ENCODE measurements around the gene MESD.
"Not testable (repeated sequence)": the region's sequence is repeated elsewhere in the genome, so short reads cannot be mapped to it uniquely, and the experiment has no call there.

MESD gene

DNA sequence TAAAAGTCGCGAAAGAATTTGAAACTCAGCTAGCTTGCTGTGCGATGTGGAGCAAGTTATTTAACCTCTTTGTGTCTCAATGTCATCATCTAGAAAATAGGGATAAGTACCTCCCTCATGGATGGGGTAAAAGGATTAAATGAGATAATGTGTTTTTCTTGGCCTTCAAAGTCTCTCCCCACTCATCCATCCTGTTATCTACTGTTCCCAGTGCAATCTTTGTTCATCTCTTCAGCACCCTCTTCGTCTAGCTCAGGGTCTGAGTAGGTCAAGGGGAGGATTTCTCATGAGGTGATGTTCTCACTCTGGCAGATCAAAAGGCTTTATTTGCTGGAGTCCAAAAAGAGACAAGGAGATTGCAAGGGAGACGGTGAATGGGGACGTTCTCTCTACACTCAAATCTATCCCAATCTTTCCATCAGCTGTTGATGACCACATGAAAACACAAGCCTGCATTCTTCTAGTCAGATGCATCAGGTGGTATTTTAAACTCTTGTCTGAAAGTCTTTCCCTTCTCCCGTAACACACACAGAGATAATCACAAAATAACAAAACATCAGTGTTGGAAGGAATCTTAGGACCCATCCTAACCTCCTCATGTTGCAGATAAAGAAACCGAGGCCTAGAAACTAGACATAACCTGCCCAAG is 1.3 kb downstream of the MESD start:
- DNase-seq, result no peak

DNA sequence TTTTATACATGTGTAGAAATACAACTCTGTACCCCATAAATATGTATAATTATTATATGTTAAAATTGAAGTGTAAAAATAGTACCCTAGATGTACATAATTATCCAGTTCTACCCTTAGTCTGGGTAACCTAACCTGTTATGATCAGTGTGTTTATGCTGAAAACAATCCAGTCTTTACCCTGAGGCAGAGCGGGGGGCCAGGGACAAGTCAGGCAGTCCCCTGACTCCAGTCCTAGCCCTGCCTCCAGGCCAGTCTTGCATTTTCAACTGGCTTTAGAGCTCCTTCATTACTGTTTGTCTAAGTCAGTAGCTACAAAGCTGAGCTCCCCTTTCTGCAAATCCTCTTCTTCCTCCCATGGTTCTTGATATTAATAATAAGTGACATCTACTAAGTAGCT is 3.1 kb downstream of the MESD start:
- no peak for DNase-seq

DNA sequence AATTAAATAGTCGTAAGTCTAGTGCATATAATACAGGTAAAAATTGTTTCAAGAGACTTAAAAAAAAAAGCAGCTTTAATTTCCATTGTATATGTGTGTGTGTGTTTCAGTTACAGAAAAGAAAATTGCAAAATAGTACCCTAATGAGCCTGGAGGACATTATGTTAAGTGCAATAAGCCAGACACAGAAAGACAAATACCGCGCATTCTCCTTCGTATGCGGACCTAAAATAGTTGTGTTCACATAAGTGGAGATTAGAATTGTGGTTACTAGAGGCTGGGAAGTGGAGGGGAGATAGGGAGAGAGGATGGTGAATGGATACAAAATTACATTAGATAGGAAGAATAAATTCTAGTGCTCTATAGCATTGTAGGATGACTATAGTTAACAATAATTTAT is 3.6 kb downstream of the MESD start:
- no peak for DNase-seq

DNA sequence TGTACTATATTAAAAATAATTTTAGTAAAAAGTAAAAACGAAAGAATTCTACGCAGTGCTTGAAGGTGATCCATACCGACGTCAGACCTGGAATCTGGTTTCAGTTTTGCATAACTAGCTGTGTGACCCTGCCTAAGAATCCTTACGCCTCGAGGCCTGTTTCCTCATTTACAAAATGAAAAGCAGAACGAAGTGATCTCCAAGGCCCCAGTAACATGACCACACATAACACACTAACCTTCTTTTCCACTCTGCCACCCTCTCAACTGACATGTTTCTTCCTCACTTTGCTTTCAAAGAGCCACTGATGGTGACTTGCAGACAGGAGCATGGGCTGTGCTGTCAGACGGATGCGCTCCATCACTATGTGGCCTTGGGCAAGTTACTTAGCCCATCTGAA is 4.8 kb downstream of the MESD start:
- no peak for DNase-seq

DNA sequence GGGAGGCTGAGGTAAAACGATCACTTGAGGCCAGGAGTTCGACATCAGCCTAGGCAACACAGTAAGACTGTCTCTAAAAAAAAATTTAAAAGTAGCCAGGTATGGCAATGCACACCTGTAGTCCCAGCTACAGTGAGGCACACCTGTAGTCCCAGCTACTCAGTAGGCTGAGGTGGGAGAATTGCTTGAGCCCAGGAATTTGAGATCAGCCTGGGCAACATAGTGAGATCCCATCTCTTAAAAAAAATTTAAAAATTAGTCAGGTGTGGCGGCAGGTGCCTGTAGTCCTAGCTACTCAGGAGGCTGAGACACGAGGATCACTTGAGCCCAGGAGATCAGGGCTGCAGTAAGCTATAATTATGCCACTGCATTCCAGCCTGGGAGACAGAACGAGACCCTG is 6.8 kb downstream of the MESD start:
- DNase-seq, result no peak

DNA sequence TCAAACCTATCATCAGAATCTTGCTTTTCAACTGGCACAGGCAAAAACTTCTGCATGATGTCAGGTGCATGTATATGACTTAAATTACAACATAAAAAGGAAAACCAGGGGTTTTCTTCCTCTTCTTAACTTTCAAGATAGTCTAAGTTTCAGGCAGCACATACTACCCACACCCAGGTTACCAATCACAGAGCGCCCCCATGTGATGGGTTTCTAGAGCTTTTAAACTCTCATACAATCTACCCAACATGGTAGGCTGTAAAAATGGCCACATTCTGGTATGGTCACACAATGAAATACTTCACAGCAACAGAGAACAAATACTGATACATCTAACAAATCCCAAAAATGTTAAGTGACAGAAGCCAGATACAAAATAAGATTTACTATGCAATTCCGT is 7.4 kb downstream of the MESD start:
- no peak for DNase-seq

DNA sequence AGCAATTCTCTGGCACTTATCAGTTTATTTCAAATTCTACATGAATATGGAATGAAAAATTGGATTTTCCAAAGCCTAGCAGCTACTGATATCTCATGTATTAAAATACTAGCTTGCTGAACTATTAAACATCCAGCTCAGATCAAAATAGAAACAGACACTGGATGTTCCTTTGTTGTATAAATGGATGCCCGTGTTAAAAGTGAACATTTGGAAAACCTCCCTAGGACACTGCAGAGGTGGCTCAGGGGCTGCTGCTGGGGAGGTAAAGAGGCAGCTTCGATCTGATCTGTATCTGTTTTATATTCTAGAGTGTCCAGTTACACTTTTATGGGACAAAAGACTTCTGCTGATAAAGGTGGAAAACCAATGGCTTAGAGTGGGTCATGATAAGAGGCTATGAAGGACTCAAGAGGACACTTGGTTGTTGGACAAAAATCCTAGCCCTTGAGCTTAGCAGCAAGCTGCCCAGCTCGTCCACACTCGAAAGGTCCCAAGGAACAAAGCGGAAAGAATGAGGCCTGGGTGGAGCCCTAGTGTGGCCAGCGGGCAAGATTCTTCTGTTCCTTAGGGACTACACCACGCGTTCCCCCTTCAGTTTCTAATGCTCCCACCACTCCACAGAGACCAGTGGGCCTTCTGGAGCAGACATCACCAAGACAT is 9.9 kb downstream of the MESD start:
- DNase-seq, result no peak

DNA sequence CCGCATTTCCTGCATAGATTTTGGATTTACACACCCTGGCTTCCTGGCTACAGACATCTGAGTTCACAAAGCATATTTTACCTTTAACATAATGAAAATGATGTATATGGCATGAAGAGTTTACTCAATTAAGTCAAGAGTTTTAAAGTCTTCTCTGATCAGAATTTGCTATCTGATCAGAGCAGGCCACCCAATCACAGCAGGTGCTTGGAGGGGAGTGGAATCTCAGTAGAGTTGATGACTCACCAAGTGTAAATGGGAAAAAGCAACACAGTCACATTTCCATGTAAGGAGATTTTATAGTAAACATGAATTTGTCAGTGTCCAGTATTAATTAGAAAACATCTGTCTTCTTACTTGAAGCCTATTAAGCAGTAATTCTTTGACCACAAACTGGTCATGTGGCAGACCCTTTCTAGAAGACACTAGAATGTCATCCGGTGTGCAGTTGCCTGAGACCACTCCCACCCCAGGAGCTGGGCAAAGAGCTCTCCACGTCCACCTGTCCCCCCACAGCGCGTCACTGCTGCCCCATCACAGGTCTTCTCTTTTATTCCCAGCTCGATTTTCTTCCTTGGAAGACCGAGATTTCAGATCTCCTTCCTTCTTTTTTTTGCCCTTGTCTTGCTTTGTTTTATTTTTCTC is 10.8 kb downstream of the MESD start:
- DNase-seq, result no peak

DNA sequence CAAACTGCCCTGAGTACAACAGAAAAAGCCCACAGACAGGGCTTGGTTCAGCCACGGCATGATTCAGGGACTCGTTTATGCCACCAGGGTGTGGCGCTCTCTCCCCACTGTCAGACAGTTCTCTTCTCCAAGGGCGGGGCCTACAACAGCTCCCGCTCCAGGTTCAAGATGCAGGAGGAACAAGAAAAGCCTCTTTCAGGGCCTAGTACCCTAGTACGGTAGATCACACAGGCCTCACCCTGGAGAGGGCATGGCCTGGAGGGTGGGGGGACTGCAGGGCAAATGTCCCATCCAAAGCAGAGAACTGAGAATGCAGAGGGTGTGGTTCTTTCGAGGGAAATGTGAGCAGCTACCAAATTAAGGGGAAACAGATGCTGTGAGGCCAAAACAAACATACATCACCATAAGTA is 12.0 kb downstream of the MESD start:
- peak; percentile 29 for DNase-seq

DNA sequence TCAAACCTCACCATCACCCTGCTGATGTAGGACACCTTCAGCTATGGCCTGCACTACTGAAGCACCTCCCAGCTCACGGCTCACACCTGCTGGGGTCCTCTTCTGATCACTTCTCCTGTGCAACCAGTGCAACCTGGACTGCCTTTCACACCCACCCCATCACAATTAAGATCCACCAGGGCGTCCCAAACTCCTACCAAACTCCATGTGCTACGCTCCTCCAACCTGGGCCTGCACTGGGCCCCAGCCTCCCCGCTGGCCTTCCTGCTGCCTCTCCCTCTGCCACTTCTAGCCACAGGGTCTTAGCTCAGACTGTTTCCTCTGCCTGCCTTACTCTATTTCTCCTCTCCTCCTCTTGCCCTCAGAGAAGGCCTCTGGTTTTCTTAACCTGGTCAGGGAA is 12.8 kb downstream of the MESD start:
- no peak for DNase-seq

DNA sequence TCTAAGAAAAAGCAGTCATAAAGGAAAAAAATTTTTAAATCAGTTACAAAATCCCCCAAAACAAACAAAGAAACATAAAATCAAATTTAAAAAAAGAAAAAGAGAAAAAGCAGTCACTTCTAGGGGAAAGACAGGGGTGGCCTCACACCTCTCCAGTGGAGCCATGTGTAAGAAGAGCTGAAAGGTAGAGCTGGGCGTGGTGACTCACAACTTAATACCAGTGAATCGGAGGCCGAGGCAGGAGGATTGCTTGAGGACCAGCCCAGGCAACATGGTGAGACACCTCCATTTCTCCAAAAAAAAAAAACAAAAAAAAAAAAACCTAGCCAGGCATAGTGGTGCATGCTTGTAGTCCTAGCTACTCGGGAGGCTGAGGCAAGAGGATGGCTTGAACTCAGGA is 14.7 kb downstream of the MESD start:
- no peak for DNase-seq

DNA sequence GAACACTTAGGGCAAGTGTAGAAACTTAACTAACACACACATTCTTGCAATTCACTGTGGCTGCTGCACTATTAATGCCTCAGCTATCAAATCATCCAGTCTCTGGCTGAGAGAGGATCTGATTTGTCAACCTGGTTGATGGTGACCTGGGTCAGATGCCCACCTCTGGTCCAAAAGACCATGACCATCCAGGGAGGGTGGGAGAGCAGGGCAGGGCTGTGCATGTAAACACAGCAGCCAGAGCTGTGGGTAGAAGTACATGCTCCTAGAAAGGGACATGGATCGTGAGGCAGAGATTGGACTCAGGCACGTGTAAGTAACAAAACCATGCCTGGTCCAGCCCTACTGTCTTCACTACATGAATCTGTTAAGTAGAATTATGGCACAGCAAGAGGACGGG is 17.3 kb downstream of the MESD start:
- no peak for DNase-seq

DNA sequence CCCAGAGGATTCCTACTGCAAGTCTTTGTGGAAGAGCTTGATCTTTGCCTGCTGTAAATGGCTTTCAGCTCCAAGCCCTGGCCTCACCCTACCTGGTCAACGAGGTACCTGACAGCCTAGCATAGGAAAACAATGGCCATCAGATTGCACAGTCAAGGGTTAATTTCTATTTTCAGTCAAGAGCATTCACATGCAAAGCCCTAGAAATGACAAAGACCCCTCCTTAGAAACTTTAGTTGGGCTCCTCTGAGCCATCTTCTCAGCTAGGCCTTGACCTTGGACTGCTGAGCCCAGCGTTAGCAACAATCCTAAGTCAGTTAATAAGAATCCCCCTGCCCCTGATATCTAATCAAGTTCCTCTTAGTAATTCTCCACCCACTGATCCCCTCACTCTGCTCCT is 18.5 kb downstream of the MESD start:
- DNase-seq, result no peak

DNA sequence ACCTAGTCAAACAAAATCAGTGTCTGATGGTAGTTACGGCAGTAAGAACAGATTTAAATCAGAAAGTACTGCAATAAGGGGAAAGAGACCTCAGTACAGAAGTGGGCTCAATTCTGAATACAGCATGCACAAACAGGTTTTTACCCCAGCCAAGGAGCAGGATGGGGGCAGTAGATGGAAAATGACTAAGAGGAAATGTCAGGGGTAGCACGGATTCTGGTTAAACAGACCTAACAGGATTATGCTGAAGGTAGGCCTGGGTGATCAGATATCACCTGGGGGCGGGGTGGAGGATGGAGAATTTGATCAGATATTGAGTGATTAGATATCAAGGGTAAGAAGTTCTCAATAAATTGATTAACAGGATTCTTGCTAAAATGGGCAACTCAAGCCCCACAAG is 19.0 kb downstream of the MESD start:
- DNase-seq, result no peak

DNA sequence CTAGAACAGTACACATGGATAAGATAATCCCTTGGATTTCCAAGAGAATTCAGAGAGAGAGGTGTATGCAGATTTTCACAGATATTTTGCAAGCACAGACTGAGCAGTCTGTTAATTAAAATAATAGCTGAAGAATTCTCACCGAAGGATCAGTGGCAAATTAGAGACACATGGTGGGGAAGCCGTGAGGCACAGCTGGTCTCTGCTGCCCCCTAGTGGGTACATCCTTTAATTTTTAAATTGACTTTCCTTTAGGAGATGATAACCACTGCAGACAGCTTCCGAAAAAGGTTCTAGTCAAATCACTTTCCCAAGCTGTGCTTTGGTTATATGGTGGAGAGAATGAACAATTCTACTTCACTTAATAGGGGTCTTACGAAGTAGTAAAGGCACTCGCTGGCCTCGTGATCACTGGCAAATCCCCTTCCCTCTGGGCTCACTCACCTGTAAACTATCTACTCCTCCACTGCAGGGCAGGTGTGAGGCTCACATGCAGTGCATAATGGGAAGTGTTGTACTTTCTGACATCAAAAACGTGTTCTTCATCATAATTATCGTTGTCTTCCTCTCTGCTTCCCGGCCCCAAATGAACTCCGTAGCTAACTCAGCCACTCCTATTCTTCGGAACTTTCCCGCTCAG is 19.5 kb downstream of the MESD start:
- DNase-seq, result peak; percentile 32

DNA sequence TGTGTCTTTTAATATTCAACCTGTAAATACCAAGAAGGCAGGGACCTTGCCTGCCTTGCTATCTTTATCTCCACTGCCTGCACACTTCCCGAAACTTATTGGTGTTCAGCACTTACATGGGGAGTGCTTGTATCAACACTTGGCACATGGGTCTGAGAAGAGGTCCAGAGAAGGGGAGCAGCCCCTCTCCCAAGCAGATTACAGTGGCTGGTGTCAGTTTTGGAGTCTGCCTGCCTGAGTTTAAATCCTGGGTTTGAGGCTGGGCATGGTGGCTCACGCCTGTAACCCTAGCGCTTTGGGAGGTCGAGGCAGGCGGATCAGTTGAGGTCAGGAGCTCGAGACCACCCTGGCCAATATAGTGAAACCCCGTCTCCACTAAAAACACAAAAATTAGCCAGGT is 20.3 kb downstream of the MESD start:
- no peak for DNase-seq

DNA sequence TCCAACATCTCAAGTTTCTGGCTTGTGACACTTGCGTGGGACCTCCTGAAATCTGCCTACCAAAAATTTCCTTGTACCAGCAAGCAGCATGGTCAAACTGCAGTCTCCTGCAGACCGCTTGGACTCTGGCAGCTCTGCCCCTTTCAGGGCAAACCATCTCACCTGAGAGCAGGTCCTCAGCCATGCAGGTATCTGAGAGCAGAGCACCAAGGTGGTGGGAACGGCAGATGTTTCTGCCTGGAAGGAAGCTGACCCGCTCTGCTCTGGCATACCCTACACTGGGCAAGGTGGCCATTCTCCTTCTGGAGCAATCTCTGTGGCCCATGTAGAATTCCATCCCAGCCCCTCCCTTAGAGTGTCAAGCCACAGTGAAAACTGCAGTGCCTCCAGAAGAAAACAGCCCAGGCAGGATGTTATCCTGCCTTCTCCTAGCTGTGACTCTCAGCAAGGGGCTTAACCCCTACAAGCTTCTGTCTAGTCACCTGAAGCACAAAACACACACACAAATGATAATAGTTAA is 21.6 kb downstream of the MESD start:
- no peak for DNase-seq

DNA sequence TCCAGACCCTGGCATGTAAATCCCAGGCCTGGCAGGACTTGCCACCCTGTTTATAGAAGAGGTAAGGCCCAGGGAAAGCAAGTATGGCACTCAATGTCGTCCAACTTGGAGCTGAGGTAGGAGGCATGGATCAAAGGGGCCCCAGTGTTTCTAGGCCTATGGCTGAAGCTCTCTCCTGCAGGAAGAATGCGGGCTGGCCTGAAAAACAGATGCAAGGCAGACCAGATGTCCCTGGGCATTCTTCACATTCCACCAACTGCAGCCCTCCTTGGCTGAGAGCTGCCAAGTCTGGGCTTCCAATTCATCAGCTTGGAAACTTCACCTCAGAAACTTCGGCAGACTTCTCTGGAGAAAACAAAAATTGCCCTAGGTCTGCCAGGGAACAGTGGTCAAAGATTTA is 22.2 kb downstream of the MESD start:
- no peak for DNase-seq

DNA sequence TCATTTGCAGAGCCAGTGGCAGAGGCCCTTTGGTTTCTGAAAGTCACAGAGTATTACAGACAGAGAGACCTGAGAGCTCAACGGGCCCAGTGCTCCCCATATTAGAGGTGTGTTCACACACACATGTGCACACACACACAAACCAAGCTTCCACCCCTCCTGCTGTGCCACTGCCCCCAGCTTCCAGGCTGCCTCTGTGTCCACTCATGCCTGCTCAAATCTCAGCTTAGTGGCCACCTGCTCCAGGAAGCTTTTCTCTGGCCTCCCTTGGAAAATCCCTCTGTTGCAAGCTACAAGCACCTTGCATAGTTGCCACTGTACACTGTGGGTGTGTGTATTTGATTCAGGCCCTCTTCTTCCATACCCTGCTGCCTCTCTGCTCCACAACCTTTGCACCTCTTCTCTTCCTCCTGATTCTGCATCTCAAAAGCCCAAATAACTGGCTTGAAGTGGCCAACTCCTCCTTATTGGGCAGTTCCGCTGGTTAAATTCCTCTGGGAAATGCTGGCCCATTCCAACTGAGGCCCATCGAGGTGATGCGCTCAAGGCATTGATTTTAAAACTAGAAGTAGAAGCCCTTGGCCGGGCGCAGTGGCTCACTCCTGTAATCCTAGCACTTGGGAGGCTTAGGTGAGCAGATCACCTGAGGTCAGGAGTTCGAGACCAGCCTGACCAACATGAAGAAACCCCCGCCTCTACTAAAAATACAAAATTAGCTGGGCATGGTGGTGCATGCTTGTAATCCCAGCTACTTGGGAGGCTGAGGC is 23.0 kb downstream of the MESD start:
- no peak for DNase-seq

DNA sequence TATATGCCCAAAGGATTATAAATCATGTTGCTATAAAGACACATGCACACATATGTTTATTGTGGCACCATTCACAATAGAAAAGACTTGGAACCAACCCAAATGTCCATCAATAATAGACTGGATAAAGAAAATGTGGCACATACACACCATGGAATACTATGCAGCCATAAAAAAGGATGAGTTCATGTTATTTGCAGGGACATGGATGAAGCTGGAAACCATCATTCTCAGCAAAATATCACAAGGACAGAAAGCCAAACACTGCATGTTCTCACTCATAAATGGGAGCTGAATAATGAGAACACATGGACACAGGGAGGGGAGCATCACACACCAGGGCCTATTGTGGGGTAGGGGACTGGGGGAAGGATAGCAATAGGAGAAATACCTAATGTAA is 24.2 kb downstream of the MESD start:
- DNase-seq, result not testable (repeated sequence)

DNA sequence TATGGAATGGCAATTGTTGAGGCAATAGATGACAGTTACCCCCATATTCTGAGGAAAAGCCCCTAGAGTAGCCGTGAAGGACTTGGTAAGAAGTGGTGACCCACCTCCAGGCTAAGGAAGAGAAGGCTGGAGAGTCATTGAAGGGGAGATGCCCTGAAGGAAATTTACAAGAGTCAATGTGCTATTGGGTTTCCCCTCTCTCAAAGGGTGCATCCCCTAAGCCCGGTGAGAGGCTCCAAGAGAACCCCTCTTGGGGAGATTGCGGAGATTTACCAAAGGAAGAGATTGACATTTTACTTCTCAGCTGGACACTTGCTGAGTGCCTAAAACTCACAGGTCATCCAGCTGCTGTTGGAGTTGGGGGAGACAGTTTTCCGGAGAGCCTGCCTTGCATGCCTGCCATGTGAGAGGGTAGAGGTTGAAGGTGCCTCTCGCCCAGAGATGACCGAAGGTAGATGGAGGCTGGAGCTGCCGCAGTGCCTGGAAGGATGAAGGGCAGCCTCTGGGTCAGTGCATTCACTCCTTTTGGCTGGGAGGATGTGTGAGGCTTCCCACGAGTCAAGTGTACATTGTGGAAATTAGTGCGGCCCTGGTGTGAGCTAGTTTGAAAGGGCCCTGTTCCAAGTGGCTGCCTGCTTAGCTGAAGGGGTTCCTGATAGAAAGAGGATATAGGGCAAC is 30.7 kb downstream of the MESD start:
- DNase-seq, result no peak

DNA sequence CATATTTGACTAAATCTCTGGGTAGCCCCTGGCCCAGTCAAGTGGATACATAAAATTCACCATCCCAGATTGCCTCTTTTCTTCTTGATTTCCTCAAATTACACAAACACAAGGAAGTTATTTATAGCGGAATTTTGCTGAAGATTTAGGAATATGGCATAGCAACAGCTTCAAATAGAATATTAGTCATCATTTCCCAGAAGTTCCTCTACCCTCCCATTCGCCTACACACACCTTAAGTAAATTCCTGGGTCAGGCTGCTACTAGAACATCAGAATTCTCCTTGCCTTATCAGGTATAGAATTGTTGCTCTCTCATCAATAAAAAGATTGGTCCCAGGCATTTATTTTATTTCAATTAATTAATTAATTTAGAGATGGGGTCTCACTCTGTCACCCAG is 31.6 kb downstream of the MESD start:
- DNase-seq, result no peak

DNA sequence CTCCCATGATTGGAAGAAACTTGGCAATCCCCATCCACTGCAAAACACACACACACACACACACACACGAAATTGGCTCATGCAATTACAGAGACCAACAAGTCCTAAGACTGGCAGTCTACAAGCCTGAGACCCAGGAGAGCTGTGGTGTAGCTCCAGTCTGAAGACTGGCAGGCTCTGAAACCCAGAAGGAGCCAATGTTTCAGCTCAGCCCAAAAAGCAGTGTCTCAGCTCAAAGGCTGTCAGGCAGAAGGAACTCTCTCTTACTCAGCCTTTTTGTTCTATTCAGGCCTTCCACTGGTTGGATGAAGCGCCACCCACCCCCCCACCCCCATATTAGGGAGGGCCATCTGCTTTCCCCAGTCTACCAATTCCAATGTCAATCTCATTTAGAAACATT is 32.1 kb downstream of the MESD start:
- DNase-seq, result no peak
